Mesenteric fat pad (tissue), 1 donor: ENCODE data around the gene BANF2. TPM values are rescaled to one million over a fixed set of nuclear protein-coding genes. Genes with fewer than 3 reads are reported as not detected.

Experiments used
- DNase-seq: peaks from one replicate; pipeline ENCODE4 v3.0.0-alpha.2; 2020; ENCODE audit warnings: low spot score
- total RNA-seq: library from RNA; stranded (reverse); fragmentation: NEBNext Ultra II Directional; extraction: Animal tissue kit (Norgen Biotek cat#: 25700); gene quantifications from one replicate; pipeline ENCODE4 v1.2.1, GENCODE V29; 2021
- donor health status: DM: yes; HTN: yes; CAD: no.

Gene BANF2
- total RNA-seq, 1 donor from 2014 or later = not detected

DNA sequence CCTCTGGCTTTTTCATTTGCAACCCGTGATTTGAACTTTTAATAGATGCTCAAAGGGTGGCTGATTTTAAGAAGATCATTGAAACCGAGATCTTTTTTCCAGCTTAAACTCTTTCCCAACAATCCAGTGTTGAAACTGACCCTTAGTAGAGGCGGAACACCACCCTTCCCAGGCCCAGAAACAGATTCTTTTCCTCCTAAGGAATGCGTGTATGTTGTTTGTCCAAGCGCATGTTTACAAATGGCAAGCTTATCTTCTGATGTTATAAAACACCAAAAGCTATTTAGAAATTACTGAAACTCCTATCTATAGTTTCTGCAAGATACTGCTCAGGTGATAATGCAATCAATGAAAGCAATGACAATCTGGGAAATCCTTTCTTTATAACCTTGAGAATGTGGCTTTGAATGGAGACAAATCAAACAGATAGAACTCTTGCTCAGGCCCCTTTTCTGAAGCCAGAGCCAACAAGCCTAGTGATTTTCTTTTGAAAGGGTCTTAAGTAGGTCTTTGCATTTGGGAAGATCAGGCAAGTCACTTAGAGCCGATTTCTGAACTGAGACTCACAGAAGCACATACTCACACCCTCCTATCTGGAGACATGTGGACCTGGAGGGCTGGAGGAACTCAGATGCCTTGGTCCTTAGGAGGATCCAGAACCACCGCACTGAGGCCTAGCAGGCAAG, 9.1 kb downstream of the BANF2 start:
- no peak for DNase-seq

DNA sequence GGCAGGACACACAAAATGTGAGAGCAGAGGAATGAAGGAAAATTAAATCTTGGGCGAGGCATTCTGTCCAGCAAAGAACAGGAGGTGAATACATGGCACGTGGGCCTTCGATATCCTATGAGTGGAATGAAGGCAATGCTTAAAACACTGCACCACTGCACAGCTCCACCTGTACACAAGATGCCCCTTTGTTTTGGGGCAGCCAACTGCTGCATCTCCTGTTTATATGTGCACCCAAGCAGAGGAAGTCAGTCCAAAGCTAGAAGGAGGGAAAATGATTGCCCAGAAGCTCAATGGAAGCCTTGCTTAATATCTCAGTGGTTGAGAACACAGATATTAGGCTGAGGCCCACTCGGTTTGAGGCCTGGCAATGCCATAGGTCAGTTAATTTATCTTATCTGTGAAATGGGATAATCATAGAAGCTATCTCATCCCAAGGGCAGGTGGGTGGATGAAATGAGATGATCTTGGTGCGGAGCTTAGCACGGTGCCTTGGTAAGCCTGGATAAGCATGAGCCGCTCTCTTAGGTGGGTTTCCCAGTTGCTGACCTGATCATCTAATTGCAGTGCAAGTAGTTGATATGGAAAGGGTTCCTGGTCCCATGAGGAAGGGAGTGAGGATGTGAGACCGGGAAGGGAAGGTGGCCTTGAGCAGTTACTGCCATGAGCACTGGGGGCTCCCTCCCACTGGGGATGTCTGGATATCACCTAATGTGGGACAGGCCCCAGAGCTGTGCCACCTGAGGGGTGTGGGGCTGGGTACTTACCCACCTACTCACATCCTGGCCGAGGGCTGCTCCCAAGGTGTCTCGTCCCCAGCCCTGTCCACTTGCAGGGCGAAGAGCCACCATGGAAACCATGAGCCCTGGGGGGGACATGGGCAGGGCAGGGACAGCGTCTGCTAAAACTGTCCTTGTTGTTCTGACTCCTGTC, 9.9 kb downstream of the BANF2 start:
- DNase-seq = no peak

DNA sequence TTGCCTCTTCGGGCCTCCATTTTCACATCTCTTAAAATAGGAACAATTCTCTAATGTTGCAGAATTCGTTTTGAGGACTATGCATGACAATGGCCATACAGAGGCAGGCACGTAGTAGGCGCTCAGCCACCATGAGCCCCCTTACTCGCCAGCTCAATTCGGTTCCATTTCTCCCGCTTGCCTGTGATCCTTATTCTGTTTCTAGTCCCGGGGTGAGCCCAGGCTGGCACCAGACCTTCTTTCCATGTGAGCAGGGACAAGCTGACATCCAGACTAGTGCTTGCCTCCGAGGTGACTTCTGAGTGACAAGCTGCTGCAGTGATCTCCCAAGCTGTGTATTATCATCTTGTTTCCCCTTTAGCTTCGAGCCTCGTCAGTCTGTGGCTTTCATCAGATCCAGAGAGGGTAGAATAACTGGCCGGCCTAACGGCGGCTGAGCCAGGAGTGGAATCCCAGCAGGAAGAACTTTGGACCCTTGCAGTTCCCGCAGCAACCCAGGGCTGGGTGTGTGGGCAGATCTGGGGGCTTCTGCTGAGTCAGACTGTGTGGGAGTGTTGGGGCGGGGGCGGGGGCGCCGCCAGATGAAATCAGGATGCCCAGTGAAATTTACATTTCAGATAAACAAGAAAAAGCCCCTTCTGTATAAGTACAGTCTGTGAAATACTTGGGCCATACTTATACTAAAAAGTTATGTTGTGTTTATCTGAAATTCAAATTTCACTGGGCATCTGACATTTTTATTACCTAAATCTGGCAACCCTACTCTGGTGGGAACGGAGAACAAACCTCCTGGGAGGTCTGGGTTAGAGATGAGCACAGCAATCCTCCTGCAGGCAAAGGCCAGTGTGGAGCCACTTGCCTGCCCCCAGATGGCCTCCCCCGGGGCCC, 10.9 kb downstream of the BANF2 start:
- no peak for DNase-seq

DNA sequence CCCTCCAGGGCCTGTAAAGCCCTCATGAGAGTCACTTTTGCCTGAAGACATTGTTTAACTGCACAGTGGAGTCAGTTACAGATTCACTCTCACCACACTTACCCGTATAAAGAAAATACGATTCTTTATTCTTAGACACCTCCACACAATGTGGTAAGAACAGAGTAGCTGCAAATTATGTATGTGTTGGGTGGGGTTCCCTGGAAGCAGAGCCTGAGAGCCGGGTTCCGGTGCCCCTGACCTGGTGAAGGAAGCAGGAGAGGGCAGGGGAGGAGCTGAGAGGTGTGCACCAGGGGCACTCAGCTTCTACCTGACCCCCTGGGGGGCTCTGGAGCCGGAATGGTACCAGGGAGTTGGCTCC, 11.5 kb downstream of the BANF2 start:
- DNase-seq = no peak

DNA sequence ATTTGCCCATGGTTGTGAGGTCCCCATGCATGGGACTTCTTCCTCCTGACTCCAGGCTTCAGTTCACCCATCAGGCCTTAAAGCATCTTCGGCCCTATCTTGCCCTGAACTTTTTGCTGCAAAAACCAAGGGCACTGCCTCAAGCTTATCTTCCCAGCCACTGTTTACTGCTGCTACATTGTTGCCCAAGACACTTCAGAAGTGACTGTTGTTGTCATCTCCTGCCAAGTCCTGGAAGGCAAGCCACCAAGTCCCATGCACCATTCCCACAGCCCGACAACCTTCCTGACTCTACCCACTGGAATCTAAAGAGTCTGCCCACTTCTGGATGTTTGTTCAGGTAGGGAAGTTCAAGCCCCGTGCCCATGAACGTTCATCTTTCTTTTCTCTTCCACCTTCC, 12.4 kb downstream of the BANF2 start:
- DNase-seq = no peak

DNA sequence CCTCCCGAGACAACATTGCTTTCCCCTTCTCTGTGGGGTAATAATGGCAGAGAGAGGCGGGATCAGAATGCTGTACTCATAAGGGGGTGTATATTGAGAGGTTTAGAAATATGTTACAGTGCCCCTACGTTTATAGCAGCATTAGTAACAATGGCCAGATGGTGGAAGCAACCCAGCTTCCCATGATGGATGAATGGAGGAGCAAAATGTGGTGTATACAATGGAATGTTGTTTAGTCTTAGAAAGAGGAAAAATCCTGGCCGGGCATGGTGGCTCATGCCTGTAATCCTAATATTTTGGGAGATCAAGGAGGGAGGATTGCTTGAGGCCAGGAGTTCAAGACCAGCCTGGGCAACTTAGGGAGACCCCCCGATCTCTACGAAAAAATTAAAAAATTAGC, 12.9 kb downstream of the BANF2 start:
- DNase-seq = no peak

DNA sequence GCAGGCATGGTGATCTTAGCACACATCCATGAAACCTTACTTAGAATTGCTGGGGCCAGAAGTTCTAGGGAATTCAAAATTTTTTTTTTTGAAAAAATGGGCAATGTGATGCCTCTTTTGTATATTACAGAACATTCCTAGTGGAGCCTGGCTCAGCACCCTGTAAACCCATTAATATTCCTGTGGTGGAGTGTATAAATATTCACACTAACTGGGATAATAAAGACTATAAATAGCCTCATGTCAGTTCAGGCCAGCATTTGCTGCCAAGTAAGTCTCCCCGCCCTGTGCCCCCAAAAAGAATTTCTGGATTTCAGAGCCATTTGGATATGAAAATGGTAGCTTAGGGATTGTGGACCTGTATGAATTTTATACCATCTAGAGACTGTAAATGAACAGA, 14.8 kb downstream of the BANF2 start:
- no peak for DNase-seq

DNA sequence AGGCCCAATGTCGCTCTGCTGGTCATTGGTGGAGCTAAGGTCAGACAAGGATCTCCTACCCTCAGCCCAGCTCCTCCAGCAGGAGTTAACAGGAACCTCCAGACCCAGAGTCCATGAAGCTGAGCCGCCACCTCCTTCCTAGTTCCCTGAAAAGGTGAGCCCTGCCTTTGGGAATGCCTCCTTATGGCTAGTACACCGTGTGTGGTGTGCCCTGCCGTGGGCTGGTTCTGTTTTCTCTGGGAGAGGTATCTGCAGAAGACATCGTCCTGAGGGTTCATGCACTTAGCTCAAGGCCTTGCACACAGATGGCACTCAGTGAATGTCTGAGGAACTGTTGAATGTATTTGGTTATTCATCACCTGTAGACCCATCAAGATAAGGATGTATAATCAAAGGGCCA, 15.3 kb downstream of the BANF2 start:
- DNase-seq = no peak

DNA sequence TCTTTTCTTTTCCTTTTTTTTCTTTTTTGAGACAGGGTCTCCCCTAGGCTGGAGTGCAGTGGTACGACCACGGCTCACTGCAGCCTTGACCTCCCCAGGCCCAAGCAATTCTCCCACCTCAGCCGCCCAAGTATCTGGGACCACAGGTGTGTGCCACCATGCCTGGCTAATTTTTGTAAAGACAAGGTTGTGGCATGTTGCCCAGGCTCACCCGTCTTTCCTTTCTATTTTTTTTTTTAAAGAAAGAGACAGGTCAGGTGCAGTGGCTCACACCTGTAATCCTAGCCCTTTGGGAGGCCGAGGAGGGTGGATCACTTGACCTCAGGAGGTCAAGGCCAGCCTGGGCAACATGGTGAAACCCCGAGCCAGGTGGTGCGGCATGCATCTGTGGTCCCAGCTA, 16.6 kb downstream of the BANF2 start:
- DNase-seq = no peak

DNA sequence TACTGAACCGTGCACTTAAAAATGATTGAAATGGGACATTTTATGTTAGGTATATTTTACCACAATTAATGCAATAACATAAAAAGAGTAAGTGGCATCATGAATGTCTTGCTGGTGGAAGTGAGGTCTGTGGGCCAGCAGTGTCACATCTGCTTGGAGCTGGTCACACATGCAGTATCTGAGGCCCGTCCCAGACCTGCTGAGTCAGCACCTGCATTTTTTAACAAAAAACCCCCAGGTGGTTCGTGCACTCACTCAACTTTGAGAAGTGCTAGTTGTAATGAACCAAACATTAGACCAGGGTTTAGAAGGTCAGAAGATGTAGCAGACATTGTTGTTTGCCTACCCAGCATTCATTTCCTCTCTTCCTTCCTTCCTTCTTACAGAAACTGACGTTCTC, 21.0 kb downstream of the BANF2 start:
- no peak for DNase-seq

DNA sequence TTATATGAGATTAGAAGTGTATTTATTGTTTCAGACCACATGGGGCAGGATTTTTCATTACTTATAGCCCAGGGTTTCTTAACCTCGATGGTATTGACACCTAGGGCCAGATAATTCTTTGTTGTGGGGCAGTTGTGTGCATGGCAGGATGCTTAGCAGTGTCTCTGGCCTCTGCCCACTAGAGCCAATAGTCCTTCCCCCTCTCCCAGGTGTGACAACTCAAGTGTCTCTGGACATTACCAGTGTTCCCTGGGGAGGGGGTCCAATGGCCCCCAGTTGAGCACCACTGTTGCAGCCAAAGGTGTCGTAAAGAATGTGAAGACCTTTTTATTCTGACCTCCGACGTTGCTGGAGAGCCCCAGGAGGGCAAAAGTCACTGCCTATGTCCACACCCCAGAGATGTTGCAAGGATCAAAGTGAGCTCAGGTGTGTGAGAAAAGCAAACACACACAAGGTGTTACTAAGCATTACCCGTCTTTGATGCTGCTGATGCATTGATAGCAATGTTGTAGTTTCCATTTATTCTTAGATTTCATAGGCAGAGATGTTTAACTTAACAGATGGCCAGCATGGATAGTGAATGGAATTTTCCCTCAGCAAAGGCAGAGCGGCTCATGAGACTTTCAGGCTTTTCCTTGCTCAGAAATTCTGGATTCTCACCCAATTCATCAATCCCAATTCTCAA, 22.2 kb downstream of the BANF2 start:
- DNase-seq = no peak

DNA sequence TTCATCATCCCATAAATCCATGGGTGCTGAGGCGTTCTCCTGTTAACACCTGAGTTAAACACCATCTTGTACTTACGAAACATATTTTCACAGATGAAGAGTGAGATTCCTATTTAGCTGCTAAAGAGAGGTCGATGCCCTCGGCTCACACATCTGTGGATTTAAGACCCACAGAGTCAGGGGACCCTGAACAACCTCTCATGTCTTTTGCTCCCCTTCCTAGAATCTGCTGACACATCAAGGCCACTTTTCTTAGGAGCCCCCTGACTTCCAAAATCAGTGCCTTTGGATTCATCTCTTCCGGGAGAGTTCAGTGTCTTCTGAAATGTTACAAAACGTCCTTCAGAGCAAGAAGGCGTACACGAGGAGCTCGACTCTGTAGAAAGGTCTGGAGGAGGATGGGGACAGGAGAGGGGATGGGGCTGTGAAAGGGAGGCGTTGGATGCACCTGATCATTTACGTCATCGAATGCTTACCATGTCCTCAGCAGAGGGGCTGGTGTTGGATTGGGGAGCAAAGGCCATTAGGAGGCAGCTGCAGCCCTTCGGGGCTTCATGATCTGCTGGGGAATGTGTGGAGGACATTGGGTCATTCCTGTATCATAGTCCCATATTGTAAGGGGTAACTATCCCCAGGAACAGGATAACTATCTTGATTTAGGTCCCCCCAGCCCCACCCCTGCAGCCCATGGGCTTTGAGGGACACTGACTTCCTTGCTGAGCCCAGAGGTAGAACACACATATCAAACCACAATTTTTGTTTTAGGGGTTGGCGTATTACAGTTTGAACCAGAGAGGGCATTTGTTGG, 22.9 kb downstream of the BANF2 start:
- DNase-seq = no peak

DNA sequence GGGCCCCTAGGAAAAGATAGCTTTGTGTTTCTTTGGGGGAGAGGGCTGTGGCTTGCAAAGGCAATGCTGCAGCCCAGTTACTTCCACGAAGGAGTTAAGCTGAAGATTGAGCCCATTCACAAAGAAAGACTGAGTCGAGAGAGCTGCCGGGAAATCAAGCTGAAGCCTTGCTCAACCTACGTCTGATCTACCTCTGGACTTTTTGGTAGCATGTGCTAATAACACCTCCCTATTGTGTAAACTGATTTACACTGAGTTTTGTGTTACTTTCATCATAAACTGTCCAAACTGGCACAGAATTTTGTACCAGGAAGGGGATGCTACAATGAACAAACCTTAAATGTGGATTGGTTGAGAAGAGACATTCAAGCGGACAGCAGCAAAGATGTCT, 23.5 kb downstream of the BANF2 start:
- DNase-seq = no peak

DNA sequence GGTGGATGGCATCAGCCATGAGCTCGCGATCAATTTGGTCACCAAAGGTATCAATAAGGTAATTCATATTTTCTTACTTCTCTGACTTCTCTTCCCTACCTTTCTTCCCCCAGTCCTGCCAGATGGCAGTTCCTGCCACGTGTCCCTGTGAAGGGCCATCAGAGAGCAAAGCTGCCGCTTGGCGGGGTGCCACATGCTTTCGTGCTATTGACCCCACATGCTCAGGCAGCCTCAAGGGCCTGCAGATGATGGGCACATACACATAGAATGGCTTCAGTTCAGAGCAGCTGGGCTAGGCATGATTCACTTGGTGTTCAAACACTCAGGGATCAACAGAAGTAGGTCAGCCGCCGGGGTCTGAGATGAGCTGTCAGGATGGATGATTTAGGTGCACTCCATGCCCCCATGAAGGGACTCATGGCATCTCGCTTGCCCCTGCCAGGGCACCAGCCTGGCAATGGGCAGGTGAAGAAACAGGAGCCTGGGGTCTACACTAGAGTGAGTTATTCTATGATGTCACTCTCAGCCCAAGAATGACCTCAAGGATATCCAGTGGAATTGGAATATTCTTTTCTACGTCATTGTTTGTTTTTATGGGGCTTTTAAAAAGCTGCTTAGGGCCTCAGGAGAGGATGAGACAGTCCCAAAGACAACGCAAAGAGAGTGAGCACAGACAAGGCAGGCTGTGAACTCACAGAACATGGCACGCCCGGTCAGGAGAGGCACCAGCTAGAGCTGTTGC, 25.5 kb downstream of the BANF2 start:
- DNase-seq = no peak

DNA sequence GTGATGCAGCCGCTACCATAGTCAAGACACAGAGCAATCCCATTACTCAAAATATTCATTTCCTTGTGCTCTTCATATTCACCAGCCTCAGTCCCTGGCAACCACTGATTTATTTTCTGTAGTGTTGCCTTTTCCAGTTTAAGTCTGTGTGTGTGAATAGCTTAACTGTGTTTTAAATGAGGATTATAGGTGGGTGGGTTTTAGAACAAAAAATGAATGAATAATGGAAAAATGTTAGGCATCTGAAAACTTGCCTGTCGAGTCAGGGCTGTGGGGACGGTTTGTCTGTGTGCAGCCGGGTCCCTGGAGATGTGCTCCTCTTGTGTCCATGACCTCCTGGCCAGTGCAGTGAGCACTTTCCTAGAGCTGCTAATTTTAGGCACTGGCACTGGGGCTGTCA, 27.1 kb downstream of the BANF2 start:
- DNase-seq = no peak

DNA sequence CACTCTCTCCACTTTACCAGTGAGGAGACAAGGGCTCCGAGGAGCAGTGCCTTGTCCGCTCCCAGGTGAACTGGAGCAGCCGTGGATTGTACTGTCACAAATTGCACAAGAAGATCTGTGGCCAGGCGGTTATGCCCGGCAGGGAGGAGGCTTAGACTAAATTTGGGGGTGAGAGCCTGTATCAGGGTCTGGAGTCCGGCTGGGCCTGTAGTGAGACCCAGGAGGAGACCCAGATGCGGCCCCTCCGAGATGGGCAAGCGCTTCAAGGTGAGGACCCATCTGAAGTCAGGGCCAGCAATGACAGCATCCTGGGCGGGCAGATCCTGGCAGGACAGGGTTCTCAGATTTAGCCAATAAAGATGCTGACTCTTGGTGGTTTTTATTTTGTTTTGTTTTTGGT, 27.6 kb downstream of the BANF2 start:
- no peak for DNase-seq

DNA sequence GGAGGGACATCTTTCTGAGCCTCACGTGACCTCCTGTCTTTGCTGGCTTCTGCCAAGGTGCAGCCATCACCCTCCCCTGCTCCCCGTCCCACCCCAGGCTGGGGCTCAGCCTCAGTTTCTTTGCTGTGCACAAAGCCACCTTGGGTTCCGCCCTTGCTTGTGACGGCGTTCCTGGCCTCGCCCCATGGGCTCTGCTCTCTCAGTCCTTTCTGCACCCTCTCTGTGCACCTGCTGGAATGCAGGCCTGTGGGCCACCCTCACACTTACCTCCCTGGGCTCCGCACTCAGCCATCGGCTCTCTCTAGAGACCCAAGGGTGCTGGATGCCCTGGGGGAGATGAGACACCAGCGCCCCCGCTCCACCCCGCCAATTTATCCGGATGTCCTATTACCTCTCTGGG, 28.3 kb downstream of the BANF2 start:
- DNase-seq = no peak

DNA sequence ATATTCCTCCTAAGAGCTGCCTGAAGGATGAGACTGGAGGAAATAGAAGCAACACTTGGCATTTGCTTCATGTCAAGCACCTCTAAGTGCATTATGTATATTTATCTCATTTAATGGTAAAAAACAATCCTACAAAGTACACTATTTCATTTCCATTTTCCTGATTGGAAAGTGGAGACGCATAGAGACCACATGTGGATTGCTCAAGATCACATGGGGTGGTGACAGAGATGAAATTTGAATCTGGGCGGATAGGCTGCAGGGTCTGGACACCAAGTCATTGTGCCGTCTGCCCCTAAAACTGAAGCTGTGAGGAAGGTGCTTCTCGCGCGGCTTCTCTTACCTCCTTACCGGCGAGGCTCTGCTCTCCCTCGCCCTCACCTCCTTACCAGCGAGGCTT, 30.3 kb downstream of the BANF2 start:
- DNase-seq = no peak

DNA sequence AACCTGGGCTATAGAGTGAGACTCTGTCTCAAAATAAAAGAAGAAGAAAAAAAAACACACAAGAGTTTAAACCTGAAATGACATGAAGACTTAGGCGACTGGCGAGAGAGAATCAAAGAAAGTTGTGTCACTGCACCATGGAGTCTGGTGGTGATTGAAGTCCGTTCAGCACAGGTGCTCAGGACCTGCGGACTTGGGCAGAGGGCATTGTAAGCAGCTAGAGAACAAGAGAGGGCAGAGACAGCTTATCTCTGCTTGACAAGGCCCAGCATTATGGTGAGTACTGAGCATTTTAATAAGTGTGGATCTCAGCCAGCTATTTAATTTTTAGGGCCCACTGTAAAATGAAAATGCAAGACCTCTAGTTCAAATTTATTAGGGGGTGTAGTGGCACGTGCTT, 31.5 kb downstream of the BANF2 start:
- no peak for DNase-seq
